Activated CD8-positive, alpha-beta memory T cell treated with anti-CD3 and anti-CD28 coated beads for 48 hours (primary cell): Measurements from ENCODE around the gene SYNM.

Experiments
- DNase-seq, 3 experiments: peaks; one replicate each; pipeline ENCODE4 v3.0.0-alpha.2; 2020; ENCODE audit warnings: low read depth in 2 of 3, low spot score in 2 of 3

SYNM gene

DNA sequence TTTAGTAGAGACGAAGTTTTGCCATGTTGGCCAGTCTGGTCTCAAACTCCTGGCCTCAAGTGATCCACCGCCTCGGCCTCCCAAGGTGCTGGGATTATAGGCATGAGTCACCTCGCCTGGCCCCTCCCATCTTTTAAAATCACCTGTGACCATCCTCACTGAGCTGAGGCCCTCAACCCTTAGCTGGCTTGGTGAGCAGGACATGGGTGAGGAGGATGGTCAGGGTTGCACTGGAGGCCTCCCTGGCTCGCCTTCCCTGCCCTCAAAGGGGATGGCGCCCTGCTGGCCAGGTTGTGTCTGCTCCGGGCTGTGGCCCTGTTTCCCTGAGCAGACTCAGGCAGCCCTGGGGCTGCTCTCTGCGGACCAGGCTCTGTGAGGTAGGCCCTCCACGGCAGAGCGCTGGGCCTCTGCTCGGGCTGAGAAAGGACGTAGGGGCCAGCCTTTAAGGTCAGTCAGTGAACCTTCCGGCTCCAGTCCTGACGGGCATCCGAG is 33.7 kb downstream of the SYNM start:
- no peak for DNase-seq

DNA sequence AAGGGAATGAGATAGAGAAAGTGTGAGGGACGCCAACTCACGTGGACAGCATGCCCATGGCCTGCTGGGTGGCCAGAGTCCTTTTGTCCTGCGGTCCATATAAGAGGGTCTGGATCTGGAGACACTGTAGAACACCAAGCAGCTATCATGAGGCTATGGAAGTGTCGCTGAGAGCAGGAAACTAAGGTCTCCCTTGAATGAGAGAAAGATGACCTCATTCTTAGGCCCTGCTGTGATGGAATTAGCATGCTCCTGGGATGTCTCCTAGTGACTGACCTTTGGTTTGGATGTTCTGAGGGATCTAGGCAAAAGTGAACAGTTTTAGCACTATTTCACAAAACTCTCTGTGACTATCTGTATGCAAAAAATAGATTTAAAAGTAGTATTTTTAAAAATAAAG is 34.4 kb downstream of the SYNM start:
- no peak for DNase-seq

DNA sequence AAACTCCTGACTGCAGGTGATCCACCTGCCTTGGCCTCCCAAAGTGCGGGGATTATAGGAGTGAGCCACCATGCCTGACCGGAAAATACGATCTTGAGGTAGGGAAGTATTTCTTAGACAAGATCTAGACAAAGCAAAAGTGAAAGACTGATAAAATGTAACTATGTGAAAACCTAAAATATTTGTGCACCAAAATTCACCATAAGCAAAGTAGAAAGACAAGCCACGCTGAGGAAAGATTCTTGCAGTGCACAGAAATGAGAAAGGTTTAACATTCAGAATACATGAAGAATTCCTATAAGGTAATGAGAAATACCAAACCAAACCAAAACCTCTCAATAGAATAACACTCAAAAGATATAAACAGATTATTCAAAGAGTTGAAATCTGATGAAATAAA is 35.7 kb downstream of the SYNM start:
- DNase-seq: no peak

DNA sequence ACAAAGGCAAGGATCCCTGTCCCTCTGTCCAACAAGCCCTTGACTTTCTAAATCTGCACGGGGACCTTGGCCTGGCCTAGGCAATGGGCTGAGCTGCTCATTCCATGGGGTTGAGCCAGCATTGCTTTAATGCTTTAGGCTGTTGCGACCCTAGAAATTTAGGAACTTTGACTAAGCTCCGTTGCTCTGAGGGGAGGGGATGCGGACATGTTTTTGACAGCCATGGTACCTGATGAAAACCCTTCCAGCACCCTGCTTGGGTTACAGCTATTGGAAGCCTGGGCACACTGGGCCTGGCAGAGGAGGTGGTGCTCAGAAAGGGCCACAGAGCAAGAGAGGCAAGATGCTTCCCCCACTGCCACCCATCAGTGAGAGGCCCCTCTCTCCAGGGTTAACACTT is 37.1 kb downstream of the SYNM start:
- DNase-seq: no peak

- DNase-seq: no peak
Observed at GRCh38 chr15:99142562-99142961, 37.7 kb downstream of the SYNM start.

DNA sequence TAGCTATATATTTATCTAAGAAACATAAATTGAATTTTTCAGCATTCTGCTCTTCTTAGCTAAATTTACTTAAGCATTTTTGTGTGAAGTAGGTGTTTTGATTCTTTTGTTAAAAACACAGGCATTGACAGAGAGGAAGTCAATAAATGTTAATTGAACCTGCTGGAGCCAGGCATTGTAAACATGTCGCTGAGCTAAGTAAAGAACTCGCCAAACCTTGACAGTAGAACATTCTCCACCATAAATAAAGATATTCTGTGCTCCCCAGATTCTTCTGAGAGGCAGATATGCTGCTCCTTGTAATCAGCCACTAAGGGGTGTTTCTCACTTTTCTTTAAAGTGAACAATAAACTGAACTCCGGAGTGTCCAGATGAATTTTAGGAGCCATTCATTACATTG is 38.4 kb downstream of the SYNM start:
- DNase-seq: no peak

- no peak for DNase-seq
Observed at GRCh38 chr15:99143655-99144610, 39.1 kb downstream of the SYNM start.

DNA sequence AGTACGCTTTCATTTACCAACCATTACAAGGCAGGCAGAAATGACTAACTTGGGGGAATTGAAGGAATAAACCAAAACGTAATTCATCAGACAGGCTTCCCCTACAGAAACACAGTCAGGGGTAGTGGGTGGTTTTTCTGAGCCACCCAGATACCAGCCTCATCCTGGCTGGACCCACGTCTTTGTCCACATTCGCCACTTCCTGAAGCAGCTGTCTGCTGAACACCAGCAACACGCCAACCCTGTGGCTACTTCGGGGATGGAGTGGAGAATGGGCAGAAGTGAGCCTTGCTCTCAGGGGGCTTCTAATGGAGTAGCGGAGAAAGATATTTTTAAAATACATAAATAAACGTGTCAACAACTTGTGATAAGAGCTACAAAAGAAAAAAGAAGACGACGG is 40.1 kb downstream of the SYNM start:
- no peak for DNase-seq

DNA sequence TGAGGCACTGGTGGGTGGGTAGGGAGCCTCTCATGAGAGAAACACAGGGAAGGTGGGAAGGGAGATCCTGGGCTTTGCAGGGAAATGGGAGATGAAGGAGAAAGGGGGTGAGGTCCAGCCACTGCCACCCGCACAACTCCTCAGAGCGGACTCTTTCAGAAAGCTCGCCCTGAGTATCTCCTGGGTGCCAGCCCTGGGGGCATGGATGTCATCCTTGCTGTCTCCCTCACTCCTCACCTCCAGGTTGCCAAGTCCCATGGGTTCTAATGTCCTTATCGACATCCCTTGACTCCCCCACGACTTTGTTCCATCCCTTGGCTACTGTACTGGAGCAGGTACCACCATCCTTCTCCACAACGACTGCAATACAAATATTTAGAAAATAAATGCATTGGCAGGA is 40.9 kb downstream of the SYNM start:
- DNase-seq: no peak

GRCh38 chr15:99146661-99147060 is 41.8 kb downstream of the SYNM start:
- DNase-seq: no peak

GRCh38 chr15:99148851-99149276 is 44.0 kb downstream of the SYNM start:
- no peak for DNase-seq

DNA sequence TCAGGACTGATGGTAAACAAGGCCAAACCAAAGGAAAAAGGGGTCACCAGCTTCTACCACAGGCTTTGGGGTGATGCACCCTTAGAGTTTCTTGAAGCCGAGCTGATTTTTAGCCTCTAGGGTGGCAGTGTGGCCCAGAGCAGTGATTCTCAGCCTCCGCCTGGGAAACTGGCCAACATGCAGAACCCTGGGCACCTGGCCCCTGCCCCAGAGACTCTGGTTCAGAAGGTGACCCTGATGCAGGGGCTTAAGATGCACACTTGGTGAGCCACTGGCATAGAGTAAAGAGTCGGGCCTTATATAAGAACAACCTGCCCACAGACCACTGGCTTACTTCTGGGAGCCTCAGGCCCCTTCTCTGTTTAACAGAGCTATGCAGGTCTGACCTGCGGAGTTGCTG is 44.5 kb downstream of the SYNM start:
- DNase-seq: no peak

GRCh38 chr15:99151156-99151555 is 46.3 kb downstream of the SYNM start:
- DNase-seq: no peak

DNA sequence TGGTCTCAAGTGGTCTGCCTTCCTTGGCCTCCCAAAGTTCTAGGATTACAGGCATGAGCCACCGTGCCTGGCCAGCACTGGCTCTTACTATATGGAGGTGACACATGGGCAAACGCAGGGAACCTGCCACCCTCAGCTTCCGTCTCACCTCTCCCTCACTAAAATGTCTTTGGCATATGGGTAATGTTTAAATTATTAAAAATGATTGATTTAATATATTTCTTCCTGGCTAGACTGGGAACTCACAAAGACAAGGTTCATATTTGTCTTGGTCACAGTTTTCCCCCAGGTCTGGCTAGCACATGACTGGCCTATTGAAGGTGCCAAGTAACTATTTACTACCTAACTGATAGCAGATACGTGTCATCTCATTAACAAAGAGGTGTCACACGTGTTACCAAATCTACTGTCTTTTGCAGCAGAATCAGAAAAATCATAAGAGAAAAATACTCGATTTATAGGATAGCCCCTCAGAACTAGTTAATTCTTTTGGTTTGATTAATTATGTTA is 48.2 kb downstream of the SYNM start:
- no peak for DNase-seq

DNA sequence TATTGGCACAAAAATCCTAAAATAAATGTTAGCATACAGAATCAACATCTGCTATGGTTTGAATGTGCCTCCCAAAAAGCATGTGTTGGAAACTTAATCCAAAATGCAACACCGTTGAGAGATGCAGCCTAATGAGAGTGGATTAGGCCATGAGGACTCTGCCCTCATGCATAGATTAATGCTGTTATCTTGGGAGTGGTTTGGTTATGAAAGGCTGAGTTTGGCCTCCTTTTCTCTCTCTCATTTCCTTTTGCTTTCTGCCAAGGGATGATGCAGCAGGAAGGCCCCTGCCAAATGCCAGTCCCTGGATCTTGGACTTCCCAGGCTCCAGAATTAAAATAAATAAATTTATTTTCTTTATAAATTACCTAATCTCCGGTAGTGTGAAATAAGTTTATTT is 49.4 kb downstream of the SYNM start:
- DNase-seq: no peak

DNA sequence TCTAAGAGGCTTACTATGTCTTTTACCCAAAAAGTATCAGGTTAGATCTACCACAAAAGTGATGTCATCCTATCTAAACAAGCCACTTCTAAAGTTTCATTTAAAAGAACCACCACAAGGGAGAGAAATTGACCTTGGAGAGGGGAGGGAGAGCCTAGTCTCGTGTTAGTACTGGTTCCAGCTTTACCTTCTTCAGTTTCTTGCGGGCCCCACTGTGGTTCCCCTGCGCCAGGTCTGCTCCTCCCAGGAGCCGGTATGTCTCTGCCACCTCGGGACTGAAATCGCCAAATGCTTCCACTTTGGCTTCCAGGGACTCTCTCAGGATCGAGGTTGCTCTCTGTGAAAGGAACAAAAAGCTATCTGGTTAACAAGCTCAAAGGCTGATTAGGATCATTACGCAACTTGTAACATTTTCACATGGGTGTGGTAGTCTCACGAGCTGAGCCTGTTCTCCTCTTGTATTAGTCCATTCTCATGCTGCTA is 51.1 kb downstream of the SYNM start:
- no peak for DNase-seq

- DNase-seq: no peak
Observed at GRCh38 chr15:99157456-99157855, 52.6 kb downstream of the SYNM start.

DNA sequence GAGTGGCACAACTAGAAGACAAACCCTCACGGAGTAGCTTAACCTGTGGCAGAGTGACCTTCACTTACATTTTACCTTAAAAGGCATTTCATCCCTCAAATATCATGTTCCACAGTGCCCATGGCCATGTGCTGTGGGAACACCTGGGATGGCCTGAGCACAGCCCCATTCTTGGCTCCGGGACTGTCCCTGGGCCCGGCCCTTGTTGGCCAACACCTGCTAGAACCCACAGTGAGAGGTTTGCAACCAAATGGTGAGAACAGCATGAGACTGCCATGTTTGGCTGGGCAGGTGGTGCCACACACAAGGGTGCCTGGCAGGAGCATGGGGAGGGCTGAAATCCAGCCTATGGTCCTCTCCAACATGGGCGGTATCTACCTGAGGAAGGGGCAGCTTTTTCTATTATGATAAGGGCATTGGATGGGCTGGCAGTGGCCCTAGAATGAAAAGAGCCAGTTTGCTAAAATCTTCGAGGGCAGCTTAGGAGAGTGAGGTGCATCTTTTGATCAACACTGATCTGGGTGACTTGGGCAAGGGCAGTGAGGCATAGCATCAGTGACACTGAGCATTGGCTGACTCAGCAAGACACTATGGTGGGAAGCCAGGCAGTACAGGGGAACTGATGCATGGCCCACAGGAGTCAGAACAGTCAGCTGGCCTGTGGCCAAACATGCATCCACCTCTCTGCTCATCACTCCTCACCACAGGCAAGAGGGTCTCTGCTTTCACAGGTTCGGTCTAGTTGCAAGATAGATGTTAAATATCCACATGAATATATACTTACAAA is 53.9 kb downstream of the SYNM start:
- no peak for DNase-seq

DNA sequence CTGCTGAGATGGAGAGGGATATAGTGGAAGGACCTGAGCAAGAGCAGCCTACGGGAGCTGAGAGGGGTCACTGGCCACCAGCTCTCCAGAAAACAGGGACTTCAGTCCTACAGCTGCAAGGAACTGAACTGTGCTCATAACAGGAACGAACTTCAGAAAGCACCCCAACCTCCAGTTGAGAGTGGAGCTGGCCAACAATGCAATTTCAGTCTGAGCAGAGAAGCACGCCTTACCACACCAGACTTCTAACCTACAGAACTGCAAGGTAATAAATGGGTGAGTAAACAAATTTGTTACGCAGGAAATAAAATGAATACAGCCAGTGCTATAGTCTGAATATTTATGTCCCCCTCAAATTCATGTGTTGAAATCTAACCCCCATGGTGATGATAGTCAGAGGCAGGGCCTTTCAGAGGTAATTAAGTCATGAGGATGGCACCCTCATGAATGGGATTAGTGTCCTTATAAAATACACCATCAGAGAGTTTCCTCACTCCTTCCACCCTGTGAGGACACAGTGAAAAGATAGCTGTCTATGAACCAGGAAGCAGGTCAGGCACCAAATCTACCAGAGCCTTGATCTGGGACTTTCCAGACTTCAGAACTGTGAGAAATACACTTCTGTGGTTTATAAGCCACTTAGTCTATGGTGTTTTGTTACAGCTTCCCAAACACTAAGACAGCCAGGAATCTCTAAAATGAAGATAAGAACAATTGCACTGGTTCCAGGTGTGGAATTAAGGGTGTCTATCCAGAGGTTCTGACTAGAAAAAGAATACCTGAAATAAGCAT is 58.6 kb downstream of the SYNM start:
- no peak for DNase-seq

DNA sequence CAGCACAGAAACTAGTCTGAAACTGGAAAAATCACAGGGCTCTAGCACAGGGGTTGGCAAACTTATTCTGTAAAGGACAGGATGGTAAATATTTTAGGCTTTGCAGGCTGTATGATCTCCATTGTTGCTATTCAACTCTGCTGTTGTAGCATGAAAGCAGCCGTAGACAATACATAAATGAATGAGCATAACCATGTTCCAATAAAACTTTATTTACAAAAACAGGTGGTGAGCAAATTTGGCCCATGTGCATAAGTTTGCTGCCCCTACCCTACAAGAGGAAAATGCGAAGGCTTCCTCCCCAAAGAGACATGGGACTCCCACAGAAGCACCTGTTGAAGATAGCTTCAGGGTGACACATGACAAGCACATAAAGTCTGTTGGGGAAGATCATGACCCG is 59.2 kb downstream of the SYNM start:
- no peak for DNase-seq
